Measurements from ENCODE around the gene H2AZ1.

GRCh38 chr4:99949999-99950912, at the start of gene H2AZ1:
- TF ChIP-seq CTCF (IDR thresholded peaks at IDR 0.05): no peak
- no peak for TF ChIP-seq ZFX (IDR thresholded peaks at IDR 0.05; ENCODE audit: borderline replicate concordance)

Measured in 22Rv1 (cell line).